Measurements from ENCODE around the gene DMPK.

The DMPK gene

GRCh38 chr19:45782162-45782691, at the start of gene DMPK:
DMPK (minus strand) TSS chr19:45782490; CDS start chr19:45782352, 138 bp downstream.
- DNase-seq (ENCODE audit: low spot score): no peak

- no peak for DNase-seq (ENCODE audit: low spot score)
Observed at GRCh38 chr19:45828945-45829344, 46.7 kb upstream of the DMPK start.

GRCh38 chr19:45828523-45828922, 46.2 kb upstream of the DMPK start:
- no peak for DNase-seq (ENCODE audit: low spot score)

- DNase-seq (ENCODE audit: low spot score): no peak
Observed at GRCh38 chr19:45827459-45828093, 45.3 kb upstream of the DMPK start.

- DNase-seq (ENCODE audit: low spot score): no peak
Observed at GRCh38 chr19:45826934-45827333, 44.6 kb upstream of the DMPK start.

- DNase-seq (ENCODE audit: low spot score): no peak
Observed at GRCh38 chr19:45825917-45826893, 43.9 kb upstream of the DMPK start.

- DNase-seq (ENCODE audit: low spot score): no peak
Observed at GRCh38 chr19:45825263-45825605, 42.9 kb upstream of the DMPK start.

GRCh38 chr19:45824531-45825262, 42.4 kb upstream of the DMPK start:
- DNase-seq (ENCODE audit: low spot score): no peak

- peak; percentile 68 for DNase-seq (ENCODE audit: low spot score)
Observed at GRCh38 chr19:45824041-45824471, 41.8 kb upstream of the DMPK start.

GRCh38 chr19:45823182-45823581, 40.9 kb upstream of the DMPK start:
- DNase-seq (ENCODE audit: low spot score): no peak

- no peak for DNase-seq (ENCODE audit: low spot score)
Observed at GRCh38 chr19:45822716-45823115, 40.4 kb upstream of the DMPK start.

- DNase-seq (ENCODE audit: low spot score): no peak
Observed at GRCh38 chr19:45821570-45821969, 39.3 kb upstream of the DMPK start.

GRCh38 chr19:45821103-45821521, 38.8 kb upstream of the DMPK start:
- DNase-seq (ENCODE audit: low spot score): no peak

- DNase-seq (ENCODE audit: low spot score): no peak
Observed at GRCh38 chr19:45820413-45821102, 38.3 kb upstream of the DMPK start.

- no peak for DNase-seq (ENCODE audit: low spot score)
Observed at GRCh38 chr19:45819769-45820168, 37.5 kb upstream of the DMPK start.

- no peak for DNase-seq (ENCODE audit: low spot score)
Observed at GRCh38 chr19:45817725-45818301, 35.5 kb upstream of the DMPK start.

GRCh38 chr19:45817010-45817724, 34.9 kb upstream of the DMPK start:
- DNase-seq (ENCODE audit: low spot score): peak; percentile 98

GRCh38 chr19:45816236-45817009, 34.1 kb upstream of the DMPK start:
- no peak for DNase-seq (ENCODE audit: low spot score)

- no peak for DNase-seq (ENCODE audit: low spot score)
Observed at GRCh38 chr19:45815481-45816216, 33.4 kb upstream of the DMPK start.
